NCI-H146 treated with DMSO at 0.1 percent for 48 hours (cell line): ENCODE data around the gene PHC2.

Experiments used
- DNase-seq: peaks from one replicate; lab custom pipeline; 2025; ENCODE audit not compliant: unreplicated experiment; lab: John Stamatoyannopoulos, UW

PHC2 gene

DNA sequence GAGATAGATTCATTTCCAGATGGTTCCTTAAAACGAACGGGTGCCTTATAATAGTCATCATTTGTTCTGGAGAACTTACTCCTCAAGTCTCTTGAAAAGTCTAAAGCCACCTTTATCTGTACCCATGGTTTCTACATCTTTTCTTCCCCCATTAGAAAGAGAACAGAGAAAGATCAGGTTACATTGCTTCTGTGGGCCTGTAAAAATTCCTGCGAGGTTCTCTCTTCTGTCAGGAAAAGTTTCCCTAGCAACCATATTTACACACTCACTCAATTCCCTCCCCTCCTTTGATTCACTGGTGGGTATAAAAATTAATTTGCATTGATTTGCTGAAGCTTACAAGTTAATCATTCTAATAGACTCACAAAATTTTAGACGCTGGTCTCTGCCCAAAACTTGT is 6.7 kb downstream of the PHC2 start:
- DNase-seq, result no peak

- no peak for DNase-seq
Observed at GRCh38 chr1:33420870-33421775, 9.8 kb downstream of the PHC2 start.

- no peak for DNase-seq
Observed at GRCh38 chr1:33418811-33419210, 12.1 kb downstream of the PHC2 start.

DNA sequence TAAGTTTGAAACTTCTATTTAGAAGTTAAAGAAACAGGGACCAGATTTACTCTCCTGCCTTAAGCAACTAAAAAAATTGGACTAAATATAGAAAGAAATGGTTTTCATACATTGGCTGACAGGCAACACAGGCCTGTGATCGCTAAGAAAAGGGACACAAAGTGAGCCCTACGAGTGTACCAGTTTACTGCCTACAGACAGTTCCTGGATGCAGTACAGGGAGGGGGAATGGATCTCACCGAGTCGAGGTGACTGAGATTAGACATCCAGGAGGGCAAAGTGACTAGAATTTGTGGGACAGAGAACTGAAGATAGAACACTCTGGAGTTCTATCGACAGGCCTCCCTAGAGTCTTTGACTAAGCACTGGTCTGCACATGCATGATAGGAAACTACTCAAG is 16.0 kb downstream of the PHC2 start:
- no peak for DNase-seq

DNA sequence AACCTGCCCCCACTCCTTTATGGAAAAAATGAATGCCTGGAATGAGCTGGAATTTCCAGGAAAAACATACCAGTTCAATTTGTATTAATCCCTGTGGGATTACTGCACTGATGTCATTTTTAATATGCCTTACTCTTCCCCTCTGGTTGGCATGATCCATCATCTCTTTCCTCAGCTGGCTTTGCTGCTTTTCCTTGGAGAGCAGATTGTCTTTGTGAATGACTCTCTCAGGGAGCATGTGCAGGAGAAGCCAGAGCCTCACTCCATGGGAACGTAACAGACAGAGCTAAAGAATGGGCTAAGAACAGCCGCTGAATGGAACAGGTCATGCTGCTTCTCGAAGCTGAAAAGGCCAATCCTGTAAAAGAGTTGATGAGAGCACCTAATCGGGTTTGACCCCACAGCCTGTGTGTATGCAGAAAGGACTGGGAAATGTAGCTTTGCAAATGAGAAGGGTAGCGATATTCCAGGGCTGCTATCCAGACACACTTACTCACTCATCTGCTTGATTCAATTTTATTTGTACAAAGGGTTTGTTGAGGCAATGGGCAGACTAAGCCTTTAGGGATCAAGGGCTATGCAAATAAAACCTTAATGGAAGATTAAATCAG is 20.7 kb downstream of the PHC2 start:
- peak; percentile 21 for DNase-seq

- no peak for DNase-seq
Observed at GRCh38 chr1:33408093-33408436, 22.8 kb downstream of the PHC2 start.

GRCh38 chr1:33407352-33408092 is 23.4 kb downstream of the PHC2 start:
- DNase-seq, result no peak

DNA sequence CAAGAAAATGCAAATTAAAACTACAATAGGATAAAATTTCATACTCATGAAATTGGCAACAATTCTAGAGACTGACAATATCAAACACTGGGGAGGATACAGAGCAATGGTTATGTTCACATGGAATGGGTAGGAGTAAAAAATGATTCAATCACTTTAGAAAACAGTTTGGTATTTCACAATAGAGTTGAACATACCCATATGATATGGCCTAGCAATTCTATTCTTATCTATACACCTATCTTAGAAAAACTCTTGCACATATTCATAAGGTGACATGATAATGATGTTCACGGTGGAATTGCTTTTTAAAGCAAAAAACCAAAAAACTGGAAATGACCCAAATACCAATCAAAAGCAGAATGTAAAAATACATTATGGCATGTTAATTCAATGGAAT is 28.7 kb downstream of the PHC2 start:
- no peak for DNase-seq

GRCh38 chr1:33401471-33401870 is 29.4 kb downstream of the PHC2 start:
- no peak for DNase-seq

DNA sequence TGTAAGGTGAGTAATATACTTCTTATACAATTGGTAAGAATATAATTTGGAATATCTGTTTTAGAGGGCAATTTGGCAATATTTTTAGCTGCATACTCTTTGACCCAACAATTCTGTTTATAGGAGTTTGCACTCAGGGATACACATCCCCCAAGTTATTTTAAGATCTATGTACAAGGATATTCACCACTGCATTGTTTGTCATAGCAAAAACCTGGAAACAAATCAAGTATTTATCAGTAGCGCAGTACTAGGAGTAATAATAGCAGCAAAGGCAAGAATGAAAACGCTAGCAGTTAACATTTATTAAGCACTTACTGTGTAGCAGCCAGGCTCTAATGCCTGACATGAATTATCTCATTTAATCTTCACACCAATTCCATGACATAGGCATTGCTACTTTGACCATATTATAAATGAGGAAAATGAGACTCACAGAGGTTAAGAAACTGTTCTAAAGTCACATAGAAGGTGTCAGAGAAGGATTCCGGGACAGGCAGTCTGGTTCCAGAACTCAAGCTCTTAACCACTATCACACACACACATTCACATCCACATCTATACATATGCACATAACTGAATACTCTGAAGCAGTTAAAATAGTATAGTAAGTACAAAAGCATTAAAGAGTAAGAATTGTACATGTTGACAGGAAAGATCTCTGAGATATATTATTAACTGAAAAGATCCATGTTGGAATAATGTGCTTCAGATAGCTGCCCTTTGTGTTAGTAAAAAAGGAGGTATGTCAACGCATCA is 30.6 kb downstream of the PHC2 start:
- DNase-seq, result no peak

DNA sequence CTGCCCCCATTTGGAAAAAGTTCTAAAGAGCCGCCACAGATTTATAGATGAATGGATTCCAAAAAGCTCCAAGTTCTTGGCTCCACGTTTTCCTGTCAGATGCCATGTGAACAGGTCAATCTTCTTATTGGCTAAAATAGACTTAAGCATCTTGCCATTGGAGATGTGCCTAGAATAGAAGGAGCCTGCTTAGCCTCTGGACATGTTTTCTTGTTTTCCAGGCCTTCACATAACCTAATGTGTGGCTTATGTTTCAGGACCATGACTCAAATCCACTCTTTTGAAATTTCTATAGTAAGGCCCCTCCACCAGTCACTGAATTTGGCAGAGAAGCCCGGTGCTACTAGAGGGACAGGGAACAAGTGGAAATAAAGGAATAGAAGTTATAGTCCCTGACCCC is 31.5 kb downstream of the PHC2 start:
- DNase-seq, result no peak

- DNase-seq, result no peak
Observed at GRCh38 chr1:33397994-33398393, 32.9 kb downstream of the PHC2 start.

GRCh38 chr1:33397125-33397506 is 33.8 kb downstream of the PHC2 start:
- no peak for DNase-seq

DNA sequence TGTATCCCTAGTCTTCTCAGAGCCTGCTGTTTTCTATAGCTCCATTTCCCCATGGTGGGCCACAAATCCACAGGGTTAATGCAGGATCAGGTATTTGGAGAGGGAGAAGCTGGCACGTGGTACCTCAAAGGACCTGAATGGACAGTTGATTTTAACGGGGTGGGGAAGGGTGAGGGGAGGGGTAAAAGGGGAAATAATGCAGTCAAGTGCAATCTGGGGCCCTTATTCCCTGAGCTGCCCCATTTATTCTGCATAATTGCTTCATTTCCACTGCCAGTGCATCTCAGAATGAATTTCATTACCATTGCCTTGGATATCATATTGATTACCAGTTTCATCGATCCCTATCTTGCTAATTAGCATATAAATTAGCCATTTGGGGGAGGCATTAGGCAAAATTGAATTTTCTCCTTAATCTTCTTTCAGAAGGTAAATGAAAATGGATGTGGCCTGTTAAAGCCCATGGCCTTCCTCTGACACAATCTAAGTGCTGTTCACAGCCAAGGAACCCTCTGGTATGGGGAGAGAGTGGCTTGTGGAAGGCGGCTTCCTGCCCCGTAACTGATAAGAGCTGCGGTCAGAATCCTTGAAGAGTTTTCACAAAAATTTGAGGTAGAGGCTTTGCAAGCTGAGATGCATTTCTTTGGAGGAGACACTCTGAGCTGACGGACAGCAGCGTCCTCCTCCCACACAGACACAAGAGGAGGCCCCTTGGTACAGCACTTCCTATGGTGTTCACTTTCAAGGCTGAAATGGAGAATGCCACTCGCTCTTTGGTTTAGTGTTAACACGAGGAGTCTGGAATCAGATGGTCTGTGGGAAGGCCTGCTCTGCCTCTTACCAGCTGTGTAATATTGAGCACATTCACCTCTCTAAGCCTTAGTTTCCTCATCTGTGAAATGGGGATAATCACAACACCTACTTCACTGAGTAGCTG is 34.4 kb downstream of the PHC2 start:
- no peak for DNase-seq

- no peak for DNase-seq
Observed at GRCh38 chr1:33394770-33395169, 36.1 kb downstream of the PHC2 start.

- no peak for DNase-seq
Observed at GRCh38 chr1:33393991-33394390, 36.9 kb downstream of the PHC2 start.

- DNase-seq, result no peak
Observed at GRCh38 chr1:33393524-33393923, 37.4 kb downstream of the PHC2 start.

GRCh38 chr1:33392639-33393038 is 38.3 kb downstream of the PHC2 start:
- peak; percentile 10 for DNase-seq

- no peak for DNase-seq
Observed at GRCh38 chr1:33392206-33392605, 38.7 kb downstream of the PHC2 start.
